Measurements from ENCODE around the gene ACOXL.
"Not testable (repeated sequence)": the region's sequence is repeated elsewhere in the genome, so short reads cannot be mapped to it uniquely, and the experiment has no call there.

Gene ACOXL

GRCh38 chr2:110829413-110830146, 97.2 kb downstream of the ACOXL start:
- DNase-seq, result no peak

GRCh38 chr2:110832740-110833139, 100.4 kb downstream of the ACOXL start:
- DNase-seq, result no peak

GRCh38 chr2:110834134-110834827, 101.9 kb downstream of the ACOXL start:
- DNase-seq, result no peak

- no peak for DNase-seq
These were observed 104.3 kb downstream of the ACOXL start for GRCh38 chr2:110836671-110837070.

GRCh38 chr2:110837446-110838409, 105.4 kb downstream of the ACOXL start:
- no peak for DNase-seq

GRCh38 chr2:110838657-110839384, 106.4 kb downstream of the ACOXL start:
- no peak for DNase-seq

GRCh38 chr2:110840508-110840907, 108.1 kb downstream of the ACOXL start:
- peak in 2 of 4 experiments; percentile 27 to 35 for DNase-seq

- no peak for DNase-seq
These were observed 109.7 kb downstream of the ACOXL start for GRCh38 chr2:110842048-110842447.

- DNase-seq, result peak in 3 of 4 experiments; percentile 16 to 36 (median 29)
These were observed 111.1 kb downstream of the ACOXL start for GRCh38 chr2:110843496-110843895.

GRCh38 chr2:110843959-110844510, 111.7 kb downstream of the ACOXL start:
- DNase-seq, result no peak

GRCh38 chr2:110847651-110848050, 115.3 kb downstream of the ACOXL start:
- no peak for DNase-seq

GRCh38 chr2:110848071-110848470, 115.7 kb downstream of the ACOXL start:
- no peak for DNase-seq

GRCh38 chr2:110848519-110849030, 116.2 kb downstream of the ACOXL start:
- DNase-seq, result peak in 3 of 4 experiments; percentile 18 to 27 (median 19)

GRCh38 chr2:110851531-110851930, 119.2 kb downstream of the ACOXL start:
- DNase-seq, result no peak

GRCh38 chr2:110852051-110852450, 119.7 kb downstream of the ACOXL start:
- DNase-seq, result peak in 2 of 4 experiments; percentile 17 to 28

GRCh38 chr2:110852541-110853263, 120.3 kb downstream of the ACOXL start:
- DNase-seq, result no peak

- peak; percentile 26 to 59 (median 52) for DNase-seq
These were observed 121.1 kb downstream of the ACOXL start for GRCh38 chr2:110853516-110853915.

- DNase-seq, result no peak
These were observed 121.6 kb downstream of the ACOXL start for GRCh38 chr2:110853948-110854347.

- DNase-seq, result peak in 1 of 4 experiments; percentile 38
These were observed 122.1 kb downstream of the ACOXL start for GRCh38 chr2:110854355-110855081.

- DNase-seq, result not testable (repeated sequence)
These were observed 123.5 kb downstream of the ACOXL start for GRCh38 chr2:110855841-110856240.

All from suppressor macrophage (primary cell).